GM18909 (cell line): ENCODE results near the gene TBATA.

ENCODE experiments used
- ATAC-seq: cut with Tn5 transposase; IDR thresholded peaks from one replicate; pipeline ENCODE4 v1.9.1; 2021; ENCODE audit warnings: mild to moderate bottlenecking; ENCODE audit not compliant: unreplicated experiment, poor library complexity

TBATA gene

GRCh38 chr10:70726909-70727495 is 58.2 kb downstream of the TBATA start:
- ATAC-seq = no peak

GRCh38 chr10:70723771-70724170 is 61.4 kb downstream of the TBATA start:
- ATAC-seq = no peak

- ATAC-seq = no peak
Measured at GRCh38 chr10:70722820-70723424, 62.3 kb downstream of the TBATA start.
